ENCODE data around the gene ISL2.

ISL2 gene

GRCh38 chr15:76377751-76378150 lies 41.2 kb downstream of the ISL2 start:
- no peak for DNase-seq (ENCODE audit: low read depth)
- no peak overlapping the region for H3K4me3 ChIP-seq (ENCODE audit: low read depth, low read length)
- TF ChIP-seq CTCF (IDR thresholded peaks at IDR 0.05; ENCODE audit: low read depth, low read length, missing control alignments) = no peak

GRCh38 chr15:76378691-76379090 lies 42.1 kb downstream of the ISL2 start:
- no peak overlapping the region for H3K4me3 ChIP-seq (ENCODE audit: low read depth, low read length)
- no peak for DNase-seq (ENCODE audit: low read depth)
- TF ChIP-seq CTCF (IDR thresholded peaks at IDR 0.05; ENCODE audit: low read depth, low read length, missing control alignments) = no peak

GRCh38 chr15:76380249-76380648 lies 43.7 kb downstream of the ISL2 start:
- TF ChIP-seq CTCF (IDR thresholded peaks at IDR 0.05; ENCODE audit: low read depth, low read length, missing control alignments) = no peak
- no peak overlapping the region for H3K4me3 ChIP-seq (ENCODE audit: low read depth, low read length)
- no peak for DNase-seq (ENCODE audit: low read depth)

- DNase-seq (ENCODE audit: low read depth) = no peak
- H3K4me3 ChIP-seq (ENCODE audit: low read depth, low read length) = no peak overlapping the region
- no peak for TF ChIP-seq CTCF (IDR thresholded peaks at IDR 0.05; ENCODE audit: low read depth, low read length, missing control alignments)
Observed at GRCh38 chr15:76381366-76381765, 44.8 kb downstream of the ISL2 start.

- no peak overlapping the region for H3K4me3 ChIP-seq (ENCODE audit: low read depth, low read length)
- no peak for DNase-seq (ENCODE audit: low read depth)
- no peak for TF ChIP-seq CTCF (IDR thresholded peaks at IDR 0.05; ENCODE audit: low read depth, low read length, missing control alignments)
Observed at GRCh38 chr15:76382987-76383728, 46.6 kb downstream of the ISL2 start.

GRCh38 chr15:76384409-76384808 lies 47.8 kb downstream of the ISL2 start:
- no peak overlapping the region for H3K4me3 ChIP-seq (ENCODE audit: low read depth, low read length)
- no peak for DNase-seq (ENCODE audit: low read depth)
- TF ChIP-seq CTCF (IDR thresholded peaks at IDR 0.05; ENCODE audit: low read depth, low read length, missing control alignments) = no peak

- no peak for DNase-seq (ENCODE audit: low read depth)
- H3K4me3 ChIP-seq (ENCODE audit: low read depth, low read length) = no peak overlapping the region
- TF ChIP-seq CTCF (IDR thresholded peaks at IDR 0.05; ENCODE audit: low read depth, low read length, missing control alignments) = no peak
Observed at GRCh38 chr15:76386178-76386577, 49.6 kb downstream of the ISL2 start.

Measured in GM12864 (cell line).